GM12891 (cell line): Measurements from ENCODE around the gene ZNF165.

Source experiments
- POLR2A ChIP-seq: IDR thresholded peaks from 2 replicates; pipeline ENCODE4 v1.6.1; 2011; ENCODE audit warnings: low read depth, low read length, control low read depth
- POLR2AphosphoS5 ChIP-seq: IDR thresholded peaks from 2 replicates; pipeline ENCODE4 v1.6.1; 2011; ENCODE audit warnings: low read depth, low read length, control low read depth
- SPI1 ChIP-seq: IDR thresholded peaks from 2 replicates; pipeline ENCODE4 v1.6.1; 2011; ENCODE audit warnings: low read depth, low read length, control low read depth

- no peak for TF ChIP-seq POLR2AphosphoS5
- TF ChIP-seq POLR2A = no peak
- no peak for TF ChIP-seq SPI1
These were observed 26.8 kb upstream of the ZNF165 start for GRCh38 chr6:28053584-28053983.
